Stomach smooth muscle (tissue), 2 donors: ENCODE data around the gene CCDC154.
A peak's percentile ranks its signal among the peaks of the same experiment; 100 is the strongest.
"Not testable (repeated sequence)": the region's sequence is repeated elsewhere in the genome, so short reads cannot be mapped to it uniquely, and the experiment has no call there.

ENCODE experiments used
- H3K27ac ChIP-seq: one replicate; pipeline ENCODE4 v1.7.0; 2013; ENCODE audit warnings: mild to moderate bottlenecking, low read length, inconsistent platforms
- H3K27me3 ChIP-seq, 2 donors: one replicate each; pipeline ENCODE4 v1.7.0; 2013; ENCODE audit warnings: low read length in 2 of 2; ENCODE audit not compliant: insufficient read depth in 2 of 2, control insufficient read depth in 1 of 2
- H3K36me3 ChIP-seq, 2 donors: one replicate each; pipeline ENCODE4 v1.7.0; 2013; ENCODE audit warnings: low read length in 2 of 2; ENCODE audit not compliant: control insufficient read depth in 2 of 2, insufficient read depth in 2 of 2
- H3K4me1 ChIP-seq: one replicate; pipeline ENCODE4 v1.7.0; 2013; ENCODE audit warnings: low read length; ENCODE audit not compliant: control insufficient read depth, insufficient read depth
- H3K4me3 ChIP-seq, 2 donors: one replicate each; pipeline ENCODE4 v1.7.0; 2013; ENCODE audit warnings: low read length in 2 of 2
- H3K9ac ChIP-seq, 2 donors: one replicate each; pipeline ENCODE4 v1.7.0; 2013; ENCODE audit warnings: low read length in 2 of 2, mild to moderate bottlenecking in 1 of 2
- H3K9me3 ChIP-seq, 2 donors: one replicate each; pipeline ENCODE4 v1.7.0; 2013; ENCODE audit warnings: low read length in 2 of 2; ENCODE audit not compliant: control insufficient read depth in 2 of 2
- donor health status: healthy.
- donor health status: Pancreatic carcinoma.

The CCDC154 gene

DNA sequence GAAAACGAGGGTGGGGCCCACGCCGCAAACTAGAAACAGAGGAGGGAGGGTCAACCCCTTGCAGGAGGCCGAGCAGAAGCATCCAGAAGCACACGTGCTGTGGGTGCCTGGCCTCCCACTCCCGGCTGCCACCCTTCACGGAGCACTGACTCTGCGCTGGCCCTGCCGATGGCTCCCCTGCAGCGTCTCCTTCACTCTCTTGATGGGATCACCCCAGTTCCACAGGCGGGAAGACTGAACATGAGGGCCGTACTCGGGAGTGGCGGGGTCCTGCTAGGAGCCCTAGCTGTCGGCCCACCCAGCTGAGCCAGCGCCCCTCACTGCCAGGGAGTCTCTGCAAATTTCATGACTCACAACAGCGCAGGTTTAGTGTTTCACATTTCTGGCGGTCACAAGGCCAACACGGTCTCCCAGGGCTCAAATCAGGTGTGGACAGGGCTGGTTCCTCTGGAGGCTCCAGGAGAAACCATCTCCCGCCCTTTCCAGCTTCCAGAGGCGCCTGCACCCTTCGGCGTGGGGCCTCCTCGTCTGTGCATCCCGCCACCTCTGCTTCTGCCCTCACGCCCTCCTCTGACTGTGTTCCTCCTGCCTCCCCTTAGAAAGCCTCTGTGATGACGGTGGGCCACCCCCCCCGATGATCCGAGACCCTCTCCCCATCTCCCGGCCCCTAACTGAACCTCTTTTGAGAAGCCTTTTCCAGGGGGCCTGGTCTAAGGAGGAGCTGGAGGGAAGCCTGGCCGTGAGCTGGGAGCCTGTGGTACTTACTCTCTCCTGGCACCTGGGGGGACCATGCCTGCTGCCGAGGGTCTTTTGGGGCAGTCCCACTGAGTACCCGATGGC lies 42.4 kb upstream of the CCDC154 start:
- Histone ChIP-seq H3K27ac (no peak overlapping the region), H3K4me3 (no peak overlapping the region), H3K36me3 (no peaks in the 10 kb centered on the region), H3K4me1 (no peaks in the 10 kb centered on the region), H3K27me3 (no peaks in the 10 kb centered on the region), H3K9me3 (no peaks in the 10 kb centered on the region), H3K9ac (no peak overlapping the region)

DNA sequence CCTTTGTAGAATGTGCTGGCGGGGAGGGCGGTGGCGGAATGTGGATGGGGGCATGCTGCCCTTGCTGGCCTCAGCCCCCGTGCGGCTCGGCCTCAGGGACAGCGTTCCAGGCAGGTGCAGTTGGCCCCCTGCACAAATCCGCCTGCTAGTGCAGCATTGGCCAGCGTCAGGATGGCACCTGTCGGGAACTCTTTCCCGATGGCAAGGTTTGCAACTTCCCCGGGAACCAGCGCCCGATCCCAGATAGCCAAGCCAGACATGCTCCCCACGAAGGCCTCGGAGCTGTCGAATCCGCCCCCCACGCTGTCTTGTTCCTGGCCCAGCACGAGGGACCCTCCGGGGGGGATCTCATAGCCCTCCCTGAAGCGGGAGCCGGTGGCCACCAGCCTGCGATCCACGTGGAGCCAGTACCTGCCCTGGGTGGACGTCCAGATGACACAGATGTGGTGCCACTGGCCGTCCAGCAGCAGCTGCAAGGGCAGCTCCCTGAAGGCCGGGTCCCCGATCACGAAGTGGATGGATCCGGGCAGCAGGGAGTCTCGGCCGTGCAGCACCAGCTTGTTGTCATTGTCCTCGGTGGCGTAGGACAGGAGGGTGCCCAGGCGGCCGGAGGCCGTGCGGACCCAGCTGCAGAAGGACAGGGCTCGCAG lies 41.6 kb upstream of the CCDC154 start:
- Histone ChIP-seq H3K27ac (no peak overlapping the region), H3K9me3 (no peaks in the 10 kb centered on the region), H3K4me3 (no peak overlapping the region), H3K27me3 (no peaks in the 10 kb centered on the region), H3K9ac (no peak overlapping the region), H3K36me3 (no peaks in the 10 kb centered on the region), H3K4me1 (no peaks in the 10 kb centered on the region)

DNA sequence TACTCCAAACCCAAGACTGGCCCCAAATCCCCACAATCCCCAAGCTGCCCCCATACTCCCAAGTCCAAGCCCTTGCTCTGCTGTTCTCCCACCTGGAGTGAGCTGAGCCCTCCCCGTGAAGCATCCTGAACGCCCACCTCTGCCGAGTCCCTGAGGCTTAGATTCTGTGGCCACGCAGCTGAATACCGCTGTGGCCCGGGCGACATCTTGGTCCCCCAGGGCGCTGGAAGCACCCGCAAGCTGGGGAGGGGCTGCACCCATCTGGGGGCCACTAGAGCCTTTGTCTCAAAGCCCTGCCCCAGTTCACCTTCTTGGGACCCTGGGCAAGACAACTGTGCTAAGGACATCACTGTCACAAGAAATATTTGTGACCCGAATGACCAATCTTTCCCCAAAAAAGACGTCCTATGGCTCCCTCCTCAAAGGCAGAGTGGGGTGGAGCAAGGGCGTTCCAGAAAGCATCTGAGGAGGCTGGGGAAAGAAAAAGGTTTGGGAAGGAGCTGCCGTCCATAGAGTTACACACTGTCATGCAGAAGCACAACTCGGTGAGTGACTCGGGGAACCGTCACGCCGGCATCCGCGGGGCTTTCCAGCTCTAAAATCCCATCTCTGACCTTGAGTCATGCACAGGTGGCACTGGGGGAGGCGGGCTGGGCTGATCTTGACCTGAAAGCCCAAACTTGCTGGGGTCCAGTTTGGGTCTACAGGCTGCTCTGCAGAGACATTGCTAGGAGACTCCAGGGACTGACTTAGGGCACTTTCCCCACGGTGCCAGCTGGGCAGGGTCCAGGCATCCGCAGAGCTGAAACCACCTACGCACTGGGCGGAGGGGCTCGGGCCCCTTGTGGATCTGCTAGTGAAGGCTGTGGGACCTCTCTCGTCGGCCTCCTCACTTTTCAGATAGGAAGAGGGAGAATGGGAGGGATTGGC lies 37.8 kb upstream of the CCDC154 start:
- Histone ChIP-seq H3K36me3 (no peaks in the 10 kb centered on the region), H3K27ac (no peak overlapping the region), H3K4me1 (no peaks in the 10 kb centered on the region), H3K9me3 (peaks cover 0 to 1% of the 10 kb centered on the region in 2 donors), H3K4me3 (no peak overlapping the region), H3K9ac (no peak overlapping the region), H3K27me3 (no peaks in the 10 kb centered on the region)

DNA sequence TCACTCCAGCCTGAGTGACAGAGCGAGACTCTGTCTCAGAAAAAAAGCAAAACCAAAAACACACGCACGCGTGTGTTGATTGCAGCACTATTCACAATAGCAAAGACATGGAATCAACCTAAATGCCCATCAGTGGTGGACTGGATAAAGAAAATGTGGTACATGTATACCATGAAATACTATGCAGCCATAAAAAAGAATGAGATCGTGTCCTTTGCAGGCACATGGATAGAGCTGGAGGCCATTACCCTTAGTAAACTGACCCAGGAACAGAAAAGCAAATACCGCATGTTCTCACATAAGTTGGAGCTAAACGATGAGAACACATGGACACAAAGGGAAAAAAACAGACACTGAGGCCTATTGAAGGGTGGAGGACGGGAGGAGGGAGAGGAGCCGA lies 34.6 kb upstream of the CCDC154 start:
- H3K9me3 ChIP-seq, H3K36me3 ChIP-seq, H3K4me3 ChIP-seq, H3K9ac ChIP-seq, H3K27ac ChIP-seq, H3K27me3 ChIP-seq: not testable (repeated sequence)
- peaks cover 15% of the 10 kb centered on the region for H3K4me1 ChIP-seq

DNA sequence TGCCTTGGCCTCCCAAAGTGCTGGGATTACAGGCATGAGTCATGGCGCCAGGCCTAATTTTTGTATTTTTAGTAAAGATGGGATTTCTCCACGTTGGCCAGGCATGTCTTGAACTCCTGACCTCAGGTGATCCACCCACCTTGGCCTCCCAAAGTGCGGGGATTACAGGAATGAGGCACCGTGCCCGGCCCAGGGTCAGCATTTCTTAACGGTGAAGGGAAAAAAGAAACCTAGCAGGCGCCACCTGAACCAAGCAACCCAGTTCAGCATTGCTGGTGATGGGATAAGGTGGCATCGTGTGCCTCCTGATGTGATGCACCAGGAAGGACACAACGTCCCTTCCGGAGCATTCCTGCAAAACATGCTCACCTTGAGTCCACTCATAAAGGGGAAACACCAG lies 32.7 kb upstream of the CCDC154 start:
- Histone ChIP-seq H3K4me3 (no peak overlapping the region), H3K9me3 (peaks cover 0 to 2% of the 10 kb centered on the region in 2 donors), H3K9ac (no peak overlapping the region), H3K36me3 (no peaks in the 10 kb centered on the region), H3K4me1 (peaks cover 24% of the 10 kb centered on the region), H3K27me3 (no peaks in the 10 kb centered on the region), H3K27ac (no peak overlapping the region)

DNA sequence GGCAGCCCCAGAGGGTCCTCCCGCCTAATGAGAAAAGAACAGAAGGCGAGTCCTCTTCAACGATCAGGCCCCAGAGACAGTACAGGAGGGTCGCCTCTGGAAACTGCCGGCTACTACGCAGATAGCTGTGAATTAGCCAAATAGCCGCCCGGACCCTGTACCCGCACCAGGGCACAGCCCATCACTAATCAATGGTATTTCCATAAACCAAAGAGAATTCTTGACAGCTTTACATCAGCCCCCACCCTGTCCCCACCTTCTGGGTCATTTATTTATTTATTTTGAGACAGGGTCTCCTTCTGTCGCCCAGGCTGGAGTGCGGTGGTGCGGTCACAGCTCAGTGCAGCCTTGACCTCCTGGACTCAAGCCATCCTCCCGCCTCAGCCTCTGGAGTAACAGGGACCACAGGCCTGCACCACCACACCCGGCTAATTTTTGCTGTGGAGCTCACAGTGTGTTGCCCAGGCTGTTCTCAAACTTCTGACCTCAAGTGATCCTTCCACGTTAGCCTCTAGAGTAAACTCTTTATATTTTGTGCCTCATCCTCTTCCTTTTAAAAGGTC lies 31.3 kb upstream of the CCDC154 start:
- H3K9me3 ChIP-seq: peaks cover 0 to 2% of the 10 kb centered on the region in 2 donors
- peak overlapping the region; percentile 85 for H3K27ac ChIP-seq
- H3K27me3 ChIP-seq: no peaks in the 10 kb centered on the region
- peak overlapping the region; percentile 83 to 90 for H3K4me3 ChIP-seq
- H3K9ac ChIP-seq: peak overlapping the region; percentile 92 to 97
- no peaks in the 10 kb centered on the region for H3K36me3 ChIP-seq
- H3K4me1 ChIP-seq: peaks cover 28% of the 10 kb centered on the region

DNA sequence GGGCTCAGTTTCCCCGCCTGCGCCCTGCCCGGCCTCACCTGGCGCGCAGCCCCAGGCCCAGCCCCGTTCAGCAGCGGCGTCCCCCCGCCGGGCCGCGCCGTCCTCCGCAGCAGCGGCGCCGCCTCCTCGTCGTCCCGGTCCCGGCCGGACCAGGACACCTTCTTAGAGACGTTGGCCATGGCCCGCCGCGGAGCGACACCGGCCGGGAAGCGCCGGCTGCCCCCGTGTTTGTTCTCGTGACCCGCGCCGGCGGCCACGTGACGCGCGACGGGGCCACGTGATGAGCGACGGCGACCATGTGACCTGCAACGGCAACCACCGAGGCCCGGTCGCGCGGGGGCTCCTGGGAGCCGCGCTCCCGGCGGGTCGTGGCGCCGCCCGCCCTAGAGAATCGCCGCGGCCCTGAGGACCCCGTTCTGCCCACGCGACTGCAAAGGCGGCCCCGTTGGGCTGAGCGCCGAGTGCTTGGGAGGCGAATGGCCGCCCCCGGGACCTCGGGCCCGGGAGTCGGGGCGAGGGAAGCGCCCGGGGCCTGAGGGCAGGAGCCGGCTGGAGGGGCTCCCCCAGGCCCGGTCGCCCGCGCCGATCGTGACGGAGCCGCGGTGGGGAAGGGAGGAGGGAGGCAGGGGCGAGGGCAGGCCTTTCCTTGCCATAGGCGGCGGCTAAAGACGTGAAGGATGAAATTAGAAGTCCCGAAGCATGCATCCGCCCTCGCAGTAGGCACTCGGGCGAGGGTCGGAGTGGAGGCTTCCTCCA lies 30.6 kb upstream of the CCDC154 start, which contains the start of gene CLCN7:
Gene CLCN7 (minus strand): TSS at position 233 of the 756 bp plus-strand sequence. CDS start 54 bp downstream, at position 179.
- H3K27me3 ChIP-seq: no peaks in the 10 kb centered on the region
- H3K9ac ChIP-seq: peak within 1 kb of the TSS; percentile 92 to 97
- peak within 1 kb of the TSS; percentile 83 to 90 for H3K4me3 ChIP-seq
- peaks cover 31% of the 10 kb centered on the region for H3K4me1 ChIP-seq
- H3K9me3 ChIP-seq: peaks cover 0 to 2% of the 10 kb centered on the region in 2 donors
- H3K27ac ChIP-seq: peak within 1 kb of the TSS; percentile 85
- H3K36me3 ChIP-seq: no peaks in the 10 kb centered on the region

DNA sequence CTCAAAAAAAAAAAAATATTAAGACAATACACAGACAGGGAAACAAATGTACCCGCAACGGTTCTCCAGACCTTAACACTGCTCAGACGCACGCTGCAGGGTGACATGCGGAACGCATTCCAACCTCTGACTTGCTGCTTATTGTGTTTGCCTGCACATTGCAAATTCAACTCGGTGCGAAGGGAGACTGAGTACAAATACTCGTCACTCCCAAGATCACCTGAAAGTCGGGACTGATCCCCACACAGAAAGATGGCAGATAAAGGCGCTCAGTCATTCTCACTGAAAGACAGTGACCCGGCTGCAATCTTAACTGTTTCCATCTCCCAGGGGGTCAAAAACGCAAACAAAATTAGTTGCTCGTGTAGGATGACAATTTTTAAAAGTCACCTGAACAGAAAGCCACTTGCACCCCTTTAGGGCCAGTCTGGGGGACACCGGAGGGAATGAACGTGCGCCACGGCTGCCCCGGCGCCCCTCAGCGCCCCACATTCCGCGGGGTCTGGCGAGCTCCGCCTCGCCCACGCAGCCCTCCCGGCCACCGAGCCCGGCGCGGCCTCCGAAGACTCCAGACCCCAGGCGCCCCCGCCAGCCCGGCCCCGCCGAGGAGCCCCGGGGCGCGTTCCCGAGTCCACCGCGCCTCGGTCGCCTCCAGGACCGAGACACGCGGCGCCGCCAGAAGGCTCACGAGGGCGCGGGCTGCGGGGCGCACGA lies 29.9 kb upstream of the CCDC154 start:
- Histone ChIP-seq H3K4me3 (peak overlapping the region; percentile 83 to 90), H3K4me1 (peaks cover 31% of the 10 kb centered on the region), H3K9me3 (peaks cover 0 to 2% of the 10 kb centered on the region in 2 donors), H3K36me3 (no peaks in the 10 kb centered on the region), H3K27ac (no peak overlapping the region), H3K9ac (peak overlapping the region; percentile 92 to 97), H3K27me3 (no peaks in the 10 kb centered on the region)

DNA sequence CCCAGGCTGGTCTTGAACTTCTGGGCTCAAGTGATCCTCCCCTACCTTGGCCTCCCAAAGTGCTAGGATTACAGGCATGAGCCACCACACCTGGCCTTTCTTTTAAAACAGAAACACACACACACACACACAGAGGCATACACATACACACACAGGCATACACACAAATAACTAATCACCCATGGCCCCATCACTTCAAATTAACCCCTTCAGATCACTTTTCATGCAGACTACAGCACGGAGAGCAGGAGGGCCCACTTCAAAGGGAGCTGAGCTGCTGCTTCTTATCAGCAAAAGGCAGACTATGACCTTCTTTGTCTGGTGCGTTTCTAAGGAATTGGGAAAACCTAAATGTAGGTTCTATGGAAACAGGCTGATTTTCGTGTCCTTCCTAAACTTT lies 28.6 kb upstream of the CCDC154 start:
- Histone ChIP-seq H3K27ac (no peak overlapping the region), H3K9ac (peak overlapping the region in 1 of 2 donors; percentile 32), H3K27me3 (no peaks in the 10 kb centered on the region), H3K4me1 (peaks cover 31% of the 10 kb centered on the region), H3K9me3 (peaks cover 0 to 2% of the 10 kb centered on the region in 2 donors), H3K4me3 (no peak overlapping the region), H3K36me3 (no peaks in the 10 kb centered on the region)
